K562 (cell line): ENCODE data around the gene SMARCB1. TPM values are rescaled to one million over a fixed set of nuclear protein-coding genes. Genes with fewer than 3 reads are reported as not detected.
A peak's percentile ranks its signal among the peaks of the same experiment; 100 is the strongest.

ENCODE experiments used
- ATAC-seq: fragments of 200-7000 bp; cut with Tn5 transposase; 3 replicates; pipeline ENCODE4 v1.9.1; 2020; ENCODE audit warnings: moderate library complexity
- BruUV-seq: library from RNA; stranded (reverse); fragments of 400-500 nt; replicated peaks from 2 replicates; lab custom pipeline; 2021; lab: Mats Ljungman, UMichigan
- CTCF ChIA-PET: fragments of 300-600 bp; formaldehyde crosslinking; extraction: SDS; loops from one replicate; lab custom pipeline; 2021; ENCODE audit warnings: low intra/inter-chr PET ratio; lab: Yijun Ruan, JAX
- POLR2A ChIA-PET: fragments of 300-600, 350-650 bp; sonication (Branson Sonifier 250); formaldehyde crosslinking; extraction: SDS; loops from one replicate; lab custom pipeline; 2021; ENCODE audit warnings: antibody characterized with exemption, inconsistent platforms; lab: Yijun Ruan, JAX
- DNase-seq, 4 experiments: peaks; one replicate each; pipeline versions ENCODE4 v3.0.0 to v3.0.0-alpha.2; 2011 to 2018; ENCODE audit warnings: low spot score in 3 of 4, mixed read lengths in 3 of 4; ENCODE audit errors: extremely low read depth in 1 of 4
- FAIRE-seq: peaks from 2 replicates; lab custom pipeline; 2011; peaks lifted over from hg19 to GRCh38; lab: Jason Lieb, UNC
- H2AFZ ChIP-seq: 2 replicates; pipeline ENCODE4 v1.6.0; 2011; ENCODE audit warnings: low read depth, low read length, control low read depth, inconsistent platforms
- H3K27ac ChIP-seq: fragments of 200-600 bp; 3 replicates; pipeline ENCODE4 v1.8.0; 2011; ENCODE audit warnings: low read depth, mild to moderate bottlenecking, control low read depth, inconsistent platforms, low read length, moderate library complexity, mixed read lengths; ENCODE audit errors: extremely low read depth
- H3K27me3 ChIP-seq, 2 experiments: fragments of 300-600 bp in 1 of 2; 2 replicates in 1 of 2; 3 replicates in 1 of 2; pipeline versions ENCODE4 v1.6.0 to v1.8.0; 2011; ENCODE audit warnings: inconsistent platforms in 2 of 2, low read length in 2 of 2, mild to moderate bottlenecking in 1 of 2, mixed read lengths in 1 of 2, moderate library complexity in 1 of 2; ENCODE audit not compliant: control insufficient read depth in 2 of 2, insufficient read depth in 2 of 2
- H3K36me3 ChIP-seq: fragments of 300-600 bp; 3 replicates; pipeline ENCODE4 v1.8.0; 2011; ENCODE audit warnings: mild to moderate bottlenecking, low read length, inconsistent platforms; ENCODE audit not compliant: control insufficient read depth, insufficient read depth
- H3K4me1 ChIP-seq, 2 experiments: fragments of 200-600 bp in 1 of 2; replicated peaks in 1 of 2; 2 replicates in 1 of 2; 3 replicates in 1 of 2; pipeline versions ENCODE4 v1.5.1 to v1.8.0; 2011; ENCODE audit warnings: inconsistent platforms in 2 of 2, low read length in 2 of 2, mild to moderate bottlenecking in 1 of 2, mixed read lengths in 1 of 2, moderate library complexity in 1 of 2; ENCODE audit not compliant: control insufficient read depth in 2 of 2, insufficient read depth in 2 of 2
- H3K4me2 ChIP-seq: 2 replicates; pipeline ENCODE4 v1.6.1; 2011; ENCODE audit warnings: low read length, control low read depth, inconsistent platforms, mixed read lengths; ENCODE audit not compliant: insufficient read depth
- H3K4me3 ChIP-seq: fragments of 200-600 bp; sonication (generic), shearing (Covaris generic); 2 replicates; pipeline ENCODE4 v1.5.1; 2016; ENCODE audit warnings: control low read depth, inconsistent platforms
- H3K79me2 ChIP-seq: fragments of 200-600 bp; 3 replicates; pipeline ENCODE4 v1.8.0; 2011; ENCODE audit warnings: low read length, inconsistent platforms; ENCODE audit not compliant: control insufficient read depth, insufficient read depth
- H3K9ac ChIP-seq, 2 experiments: 2 replicates each; pipeline versions ENCODE4 v1.6.0 to v1.6.1; 2011; ENCODE audit warnings: low read depth in 2 of 2, low read length in 2 of 2, control low read depth in 1 of 2, inconsistent platforms in 1 of 2, mild to moderate bottlenecking in 1 of 2, mixed read lengths in 1 of 2; ENCODE audit not compliant: insufficient read depth in 1 of 2
- H3K9me1 ChIP-seq: one replicate; pipeline ENCODE4 v1.6.0; 2011; ENCODE audit warnings: inconsistent platforms, mild to moderate bottlenecking, low read length, moderate library complexity; ENCODE audit not compliant: control insufficient read depth, insufficient read depth
- H3K9me3 ChIP-seq: replicated peaks from 2 replicates; pipeline ENCODE4 v1.5.1; 2011; ENCODE audit warnings: low read depth, low read length, inconsistent platforms; ENCODE audit not compliant: control insufficient read depth, insufficient read depth
- H4K20me1 ChIP-seq: replicated peaks from 2 replicates; pipeline ENCODE4 v1.6.1; 2011; ENCODE audit warnings: low read length, inconsistent platforms, mixed read lengths; ENCODE audit not compliant: control insufficient read depth, insufficient read depth
- AFF4 ChIP-seq: sonication (generic); formaldehyde crosslinking; IDR thresholded peaks from 2 replicates; pipeline ENCODE4 v1.8.0; 2023; ENCODE audit warnings: mild to moderate bottlenecking, missing genetic modification reagents
- ATF4 ChIP-seq: fragments of 450-650 bp; formaldehyde crosslinking; IDR thresholded peaks from 2 replicates; pipeline ENCODE4 v1.4.0; 2022; ENCODE audit warnings: mild to moderate bottlenecking, moderate library complexity
- IRF9 ChIP-seq: fragments of 450-650 bp; IDR thresholded peaks from 2 replicates; pipeline ENCODE4 v1.6.1; 2016; ENCODE audit warnings: missing biosample characterization, missing genetic modification characterization
- KLF6 ChIP-seq: fragments of 250-450 bp; sonication (Bioruptor Pico); IDR thresholded peaks from 2 replicates; pipeline ENCODE4 v1.4.0; 2020; ENCODE audit warnings: mild to moderate bottlenecking, moderate library complexity, borderline replicate concordance
- NR2C1 ChIP-seq, 2 experiments: fragments of 450-650 bp; IDR thresholded peaks; 2 replicates each; pipeline ENCODE4 v1.6.1; 2017; ENCODE audit warnings: mild to moderate bottlenecking in 2 of 2, antibody characterized with exemption in 1 of 2, inconsistent platforms in 1 of 2, missing compliant biosample characterization in 1 of 2, missing genetic modification characterization in 1 of 2
- SMAD4 ChIP-seq: fragments of 250-450 bp; sonication (Bioruptor Pico); conservative IDR thresholded peaks from 2 replicates; pipeline ENCODE4 v1.8.0; 2021; ENCODE audit warnings: inconsistent platforms, mild to moderate bottlenecking, moderate library complexity
- TSC22D4 ChIP-seq: fragments of 450-650 bp; IDR thresholded peaks from 2 replicates; pipeline ENCODE4 v1.6.1; 2016; ENCODE audit warnings: missing genetic modification characterization, missing biosample characterization, control low read depth
- ZNF740 ChIP-seq, 3 experiments: fragments of 200-800 bp in 1 of 3; sonication (Bioruptor generic) in 1 of 3; sonication (generic) in 1 of 3; formaldehyde crosslinking in 1 of 3; IDR thresholded peaks; 2 replicates each; pipeline versions ENCODE4 v1.6.1 to v1.8.0; 2016 to 2022; ENCODE audit warnings: mild to moderate bottlenecking in 2 of 3, missing compliant biosample characterization in 2 of 3, missing genetic modification characterization in 2 of 3, missing genetic modification reagents in 1 of 3
- ZNF766 ChIP-seq: fragments of 200-800 bp; sonication (Bioruptor generic); conservative IDR thresholded peaks from 2 replicates; pipeline ENCODE4 v1.6.1; 2016; ENCODE audit warnings: missing genetic modification characterization, missing compliant biosample characterization
- WGBS: fragments of 100-300 bp; shearing (Covaris generic); methylation state at CpG from one replicate; pipeline ENCODE4 v1.1.6; 2016; ENCODE audit warnings: low coverage, mixed read lengths; ENCODE audit not compliant: insufficient coverage; ENCODE audit errors: missing lambda C conversion rate; 5-methylcytosine and 5-hydroxymethylcytosine counted together
- in situ Hi-C: fragments of 300-500 bp; cut with MboI; formaldehyde crosslinking; loops from 4 replicates; pipeline ENCODE4 v1.15.0; 2018; ENCODE audit warnings: inconsistent platforms, mixed read lengths
- intact Hi-C: fragments of 100-400 bp; cut with micrococcal nuclease; formaldehyde crosslinking; loops from 2 replicates; pipeline ENCODE4 v1.14.2; 2022
- polyA plus RNA-seq, 8 experiments: library from polyadenylated mRNA; depleted of rRNA in 4 of 8; stranded (reverse) in 5 of 8; unstranded in 3 of 8; fragments of >200 nt; fragmentation: Nextera tagmentation in 2 of 8; fragmentation: Illumina TruSeq in 1 of 8; extraction: Ambion mirVana in 2 of 8; extraction: Trizol in 1 of 8; gene quantifications; 2 replicates each; pipeline versions ENCODE4 v1.2.1 to v1.2.3, GENCODE V29; 2011 to 2014; ENCODE audit warnings: inconsistent platforms in 1 of 8, missing spikeins in 1 of 8
- total RNA-seq, 7 experiments: library from RNA; depleted of rRNA in 6 of 7; stranded (reverse); fragments of >200 nt in 6 of 7; fragmentation: Illumina TruSeq in 2 of 7; extraction: Trizol in 2 of 7; gene quantifications; 2 replicates each; pipeline versions ENCODE4 v1.2.1 to v1.2.3, GENCODE V29; 2011 to 2021; ENCODE audit warnings: low replicate concordance in 1 of 7
- TF ChIP-seq, protein P1 (sequence below): fragments of 450-650 bp; IDR thresholded peaks from 2 replicates; pipeline ENCODE4 v1.6.1; 2016

SMARCB1 gene
- total and polyA plus RNA-seq, 9 of the 15 experiments (the other 6 are each of a cell fraction or from before 2014, with no cell fraction given) = 1.2 to 113 (median 65.4) TPM

DNA sequence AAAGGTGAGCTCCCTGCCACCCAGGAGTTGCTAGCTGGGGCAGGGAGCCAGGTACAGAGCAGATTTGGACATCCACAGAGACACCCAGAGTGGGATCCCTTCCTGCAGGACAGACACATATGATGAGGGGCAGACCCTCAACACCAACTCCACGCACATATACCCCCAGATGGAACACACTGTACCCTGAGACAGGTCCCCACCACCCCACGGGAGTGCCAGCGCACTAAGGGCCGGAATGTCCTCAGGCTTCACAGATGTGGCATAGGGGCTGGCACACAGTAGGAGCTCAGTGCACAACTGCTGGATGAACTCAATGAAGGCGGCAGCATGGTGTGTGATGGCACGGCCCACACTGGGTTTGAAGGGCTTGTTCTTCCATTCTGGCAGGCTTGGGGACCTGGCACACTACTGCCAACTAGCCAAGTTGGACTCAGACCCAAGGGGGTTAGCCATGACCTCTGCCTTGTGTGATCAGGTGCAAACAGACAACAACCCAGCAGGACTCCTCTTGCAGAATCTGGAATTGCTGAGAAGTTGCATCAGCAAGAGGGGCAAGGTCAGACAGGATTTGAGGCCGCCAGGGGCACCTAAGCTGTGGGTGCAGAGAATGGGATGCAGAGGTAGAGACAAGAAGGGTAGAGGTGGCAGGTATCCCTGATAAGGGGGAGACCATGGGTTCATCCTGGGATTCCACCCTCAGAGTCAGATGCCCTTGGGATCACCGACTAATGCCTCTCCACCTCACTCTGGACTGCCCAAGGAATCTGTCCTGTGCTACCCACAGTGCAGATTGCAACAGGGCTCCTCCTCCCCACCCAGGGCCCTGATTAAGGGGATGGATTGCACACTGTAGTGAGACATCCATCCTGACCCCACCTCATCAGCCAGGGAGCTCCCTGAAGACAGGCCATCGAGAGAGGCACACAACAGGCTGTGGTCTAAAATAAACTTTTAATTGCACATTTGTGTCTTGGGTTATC lies 21.6 kb upstream of the SMARCB1 start:
- Histone ChIP-seq H4K20me1 (peaks cover 23% of the 10 kb centered on the region), H3K9me1 (peaks cover 6% of the 10 kb centered on the region), H3K4me3 (no peak overlapping the region), H2AFZ (no peak overlapping the region), H3K9me3 (no peaks in the 10 kb centered on the region), H3K4me1 (peaks cover 26 to 57% of the 10 kb centered on the region in 2 experiments; a peak in 4 of 5 replicates), H3K79me2 (peaks cover 34% of the 10 kb centered on the region), H3K4me2 (peak overlapping the region; percentile 32; the same call in 1 of the 2 replicates), H3K36me3 (peaks cover 24% of the 10 kb centered on the region), H3K27ac (peak overlapping the region; percentile 54; the same call in 1 of the 3 replicates), H3K9ac (peak overlapping the region; percentile 14 to 87; a peak in 2 of 4 replicates), H3K27me3 (no peaks in the 10 kb centered on the region)
- ATAC-seq = no peak
- no TSS peak for BruUV-seq
- in situ Hi-C loops = no loop called here
- FAIRE-seq = no peak
- CTCF ChIA-PET = no interaction called here
- 82% methylated on average over 5 of the region's 9 CpGs for WGBS
- DNase-seq = no peak
- POLR2A ChIA-PET = interaction anchor here (1.1 kb wide), 1 partner anchor 9 kb away, joined by 3 read pairs; no protein-coding TSS in a partner anchor
- intact Hi-C loops = loop anchor here (5.0 to 10.0 kb wide), 2 partner anchors 82 to 140 kb away; no protein-coding TSS in a partner anchor
- TF ChIP-seq SMAD4 (CRISPR knock-in tag) (peak; percentile 66), ZNF766 (CRISPR knock-in tag) (0 out of 2 replicates have a peak, but pooled peaks have one; percentile 26), ZNF740 (CRISPR knock-in tag; IDR thresholded peaks at IDR 0.05) (no peak), ZNF740 (tag; IDR thresholded peaks at IDR 0.05) (no peak), NR2C1 (IDR thresholded peaks at IDR 0.05) (no peak; the same call in 1 of the 2 replicates), NR2C1 (tag; IDR thresholded peaks at IDR 0.05) (peak; percentile 75), ATF4 (CRISPR knock-in tag) (peak; percentile 59; the same call in 1 of the 2 replicates), IRF9 (no peak), TSC22D4 (tag) (no peak), AFF4 (CRISPR knock-in tag) (no peak), KLF6 (CRISPR knock-in tag) (no peak)
- TF ChIP-seq, protein P1, sequence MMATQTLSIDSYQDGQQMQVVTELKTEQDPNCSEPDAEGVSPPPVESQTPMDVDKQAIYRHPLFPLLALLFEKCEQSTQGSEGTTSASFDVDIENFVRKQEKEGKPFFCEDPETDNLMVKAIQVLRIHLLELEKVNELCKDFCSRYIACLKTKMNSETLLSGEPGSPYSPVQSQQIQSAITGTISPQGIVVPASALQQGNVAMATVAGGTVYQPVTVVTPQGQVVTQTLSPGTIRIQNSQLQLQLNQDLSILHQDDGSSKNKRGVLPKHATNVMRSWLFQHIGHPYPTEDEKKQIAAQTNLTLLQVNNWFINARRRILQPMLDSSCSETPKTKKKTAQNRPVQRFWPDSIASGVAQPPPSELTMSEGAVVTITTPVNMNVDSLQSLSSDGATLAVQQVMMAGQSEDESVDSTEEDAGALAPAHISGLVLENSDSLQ = no peak
